MM.1S (cell line): ENCODE measurements around the gene GSDMA.

Source experiments
- CTCF ChIP-seq: fragments of 300-600 bp; sonication (generic); IDR thresholded peaks from 2 replicates; pipeline ENCODE4 v1.5.1; 2016; ENCODE audit warnings: antibody characterized with exemption, low read length, mixed read lengths
- EZH2 ChIP-seq: fragments of 300-600 bp; sonication (generic); optimal IDR thresholded peaks from 2 replicates; pipeline ENCODE3; 2017; ENCODE audit warnings: low read depth, mild to moderate bottlenecking, antibody characterized with exemption, low read length, mixed read lengths

GRCh38 chr17:39937447-39937846 lies 25.4 kb upstream of the GSDMA start:
- no peak for TF ChIP-seq CTCF
- no peak for TF ChIP-seq EZH2
